A549 (cell line): ENCODE measurements around the gene CDT1. TPM values are rescaled to one million over a fixed set of nuclear protein-coding genes. Genes with fewer than 3 reads are reported as not detected.

Experiments
- ATAC-seq, 2 experiments: fragments of 200-7000 bp in 1 of 2; fragments of >200 bp in 1 of 2; cut with Nextera tagmentation in 1 of 2; cut with Tn5 transposase in 1 of 2; 3 replicates each; pipeline versions ENCODE4 v1.8.0 to v1.9.1; 2018 to 2020; ENCODE audit warnings: mild to moderate bottlenecking in 1 of 2, moderate library complexity in 1 of 2
- CTCF ChIA-PET: fragments of 300-600 bp; sonication (Branson Sonifier 250); formaldehyde crosslinking; extraction: SDS; loops from one replicate; lab custom pipeline; 2021; ENCODE audit warnings: antibody characterized with exemption, inconsistent platforms; lab: Yijun Ruan, JAX
- POLR2A ChIA-PET: fragments of 350-600 bp; formaldehyde crosslinking; extraction: SDS; loops from one replicate; lab custom pipeline; 2021; ENCODE audit warnings: antibody characterized with exemption, inconsistent platforms; lab: Yijun Ruan, JAX
- DNase-seq, 2 experiments: peaks; one replicate each; pipeline versions ENCODE4 v3.0.0 to v3.0.0-alpha.2; 2011 to 2016; ENCODE audit warnings: low read depth in 1 of 2, low spot score in 1 of 2
- FAIRE-seq: peaks from 2 replicates; lab custom pipeline; 2011; peaks lifted over from hg19 to GRCh38; lab: Jason Lieb, UNC
- H3K27ac ChIP-seq, 2 experiments: fragments of >200 bp; sonication (Bioruptor Twin); formaldehyde crosslinking; 3 replicates each; pipeline ENCODE4 v1.5.1; 2016 to 2017
- H3K4me1 ChIP-seq: fragments of >200 bp; sonication (Bioruptor Twin); formaldehyde crosslinking; 3 replicates; pipeline ENCODE4 v1.6.1; 2016
- H3K4me2 ChIP-seq: fragments of >200 bp; sonication (Bioruptor Twin); formaldehyde crosslinking; 3 replicates; pipeline ENCODE4 v1.6.1; 2016
- H3K4me3 ChIP-seq: fragments of >200 bp; sonication (Bioruptor Twin); formaldehyde crosslinking; 3 replicates; pipeline ENCODE4 v1.5.1; 2016
- H3K9me3 ChIP-seq: fragments of >200 bp; sonication (Bioruptor Twin); formaldehyde crosslinking; 3 replicates; pipeline ENCODE4 v1.6.1; 2016
- CBX2 ChIP-seq: fragments of 200-600 bp; sonication (generic); IDR thresholded peaks from 2 replicates; pipeline ENCODE4 v1.6.1; 2016; ENCODE audit warnings: low read depth, mild to moderate bottlenecking, borderline replicate concordance
- CBX8 ChIP-seq: fragments of 200-600 bp; sonication (generic); IDR thresholded peaks from 2 replicates; pipeline ENCODE4 v1.6.1; 2016
- CEBPB ChIP-seq, 2 experiments: fragments of >200 bp in 1 of 2; sonication (Bioruptor Twin) in 1 of 2; formaldehyde crosslinking in 1 of 2; IDR thresholded peaks; 2 replicates each; pipeline ENCODE4 v1.6.1; 2012 to 2016
- HMGXB4 ChIP-seq: fragments of 250-450 bp; sonication (Bioruptor Pico); IDR thresholded peaks from 2 replicates; pipeline ENCODE4 v1.5.0; 2021; ENCODE audit warnings: mild to moderate bottlenecking, moderate library complexity, borderline replicate concordance
- HOXA7 ChIP-seq: fragments of 250-450 bp; sonication (Bioruptor Pico); IDR thresholded peaks from 2 replicates; pipeline ENCODE4 v1.5.0; 2020; ENCODE audit warnings: mild to moderate bottlenecking, moderate library complexity
- HOXB13 ChIP-seq: fragments of 250-450 bp; sonication (Bioruptor Pico); IDR thresholded peaks from 2 replicates; pipeline ENCODE4 v1.5.0; 2020; ENCODE audit warnings: low read depth, mild to moderate bottlenecking, moderate library complexity
- MAFK ChIP-seq: fragments of 450-650 bp; IDR thresholded peaks from 2 replicates; pipeline ENCODE4 v1.6.1; 2014; ENCODE audit not compliant: partially characterized antibody
- NR3C1 ChIP-seq: fragments of >200 bp; sonication (Bioruptor Twin); formaldehyde crosslinking; IDR thresholded peaks from 3 replicates; pipeline ENCODE4 v1.6.1; 2017
- POLR2AphosphoS2 ChIP-seq: conservative IDR thresholded peaks from 2 replicates; pipeline ENCODE4 v1.6.1; 2012; ENCODE audit warnings: low read length, improper control_type of control experiment, inconsistent platforms
- TP53 ChIP-seq: fragments of 250-450 bp; sonication (Bioruptor Pico); IDR thresholded peaks from 2 replicates; pipeline ENCODE4 v1.5.0; 2021; ENCODE audit warnings: mild to moderate bottlenecking, moderate library complexity
- ZC3H11A ChIP-seq: fragments of 450-650 bp; IDR thresholded peaks from 2 replicates; pipeline ENCODE4 v1.6.1; 2014; ENCODE audit warnings: antibody characterized with exemption, mild to moderate bottlenecking
- WGBS: methylation state at CpG from one replicate; pipeline ENCODE4 v1.1.6; 2017; ENCODE audit errors: missing lambda C conversion rate; 5-methylcytosine and 5-hydroxymethylcytosine counted together
- polyA plus RNA-seq, 4 experiments: library from polyadenylated mRNA; depleted of rRNA in 3 of 4; stranded (reverse); fragments of >200 nt; fragmentation: RNase III in 1 of 4; extraction: RNeasy Plus Mini Kit Qiagen cat#74134 plus additional on column Dnase treatment in 1 of 4; gene quantifications; 2 replicates in 3 of 4; 3 replicates in 1 of 4; pipeline ENCODE4 v1.2.3, GENCODE V29; 2011 to 2017
- TF ChIP-seq, protein P1 (sequence below): fragments of >200 bp; sonication (Bioruptor Twin); formaldehyde crosslinking; IDR thresholded peaks from 3 replicates; pipeline ENCODE4 v1.5.1; 2016
- TF ChIP-seq, protein P2 (sequence below): fragments of 150-350 bp; IDR thresholded peaks from 2 replicates; pipeline ENCODE4 v1.6.1; 2014; ENCODE audit warnings: low read depth, mild to moderate bottlenecking, low read length

Gene CDT1
- polyA plus RNA-seq, 2 of the 4 experiments (the other 2 are of a cell fraction): 3.8 to 16.0 TPM

DNA sequence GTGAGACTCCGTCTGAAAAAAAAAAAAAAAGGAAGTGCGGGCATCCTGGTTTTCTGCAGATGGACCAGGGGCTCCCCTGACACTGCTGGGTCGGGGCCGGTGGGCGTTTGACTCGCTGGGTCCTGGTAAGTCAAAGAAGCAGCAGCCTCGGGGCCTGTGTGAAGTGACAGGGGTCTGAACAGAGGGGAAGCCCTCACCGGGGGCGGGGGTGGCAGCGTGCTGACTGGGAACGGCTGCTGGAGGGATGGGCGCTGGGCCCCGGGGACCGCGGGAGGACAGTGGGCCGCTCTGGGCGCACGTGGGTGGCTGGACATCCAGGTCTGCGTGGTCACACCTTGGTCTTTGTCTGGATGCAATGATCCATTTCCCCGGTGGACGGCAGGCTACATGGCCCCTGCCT, 45.0 kb downstream of the CDT1 start (continued):
- TF ChIP-seq HMGXB4 (CRISPR knock-in tag) (no peak), TP53 (no peak), CBX8 (no peak)
- TF ChIP-seq, protein P1, sequence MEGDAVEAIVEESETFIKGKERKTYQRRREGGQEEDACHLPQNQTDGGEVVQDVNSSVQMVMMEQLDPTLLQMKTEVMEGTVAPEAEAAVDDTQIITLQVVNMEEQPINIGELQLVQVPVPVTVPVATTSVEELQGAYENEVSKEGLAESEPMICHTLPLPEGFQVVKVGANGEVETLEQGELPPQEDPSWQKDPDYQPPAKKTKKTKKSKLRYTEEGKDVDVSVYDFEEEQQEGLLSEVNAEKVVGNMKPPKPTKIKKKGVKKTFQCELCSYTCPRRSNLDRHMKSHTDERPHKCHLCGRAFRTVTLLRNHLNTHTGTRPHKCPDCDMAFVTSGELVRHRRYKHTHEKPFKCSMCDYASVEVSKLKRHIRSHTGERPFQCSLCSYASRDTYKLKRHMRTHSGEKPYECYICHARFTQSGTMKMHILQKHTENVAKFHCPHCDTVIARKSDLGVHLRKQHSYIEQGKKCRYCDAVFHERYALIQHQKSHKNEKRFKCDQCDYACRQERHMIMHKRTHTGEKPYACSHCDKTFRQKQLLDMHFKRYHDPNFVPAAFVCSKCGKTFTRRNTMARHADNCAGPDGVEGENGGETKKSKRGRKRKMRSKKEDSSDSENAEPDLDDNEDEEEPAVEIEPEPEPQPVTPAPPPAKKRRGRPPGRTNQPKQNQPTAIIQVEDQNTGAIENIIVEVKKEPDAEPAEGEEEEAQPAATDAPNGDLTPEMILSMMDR: no peak

GRCh38 chr16:88850531-88851199, 47.1 kb downstream of the CDT1 start:
- no peak for ATAC-seq
- CTCF ChIA-PET: interaction anchor here (0.6 to 1.0 kb wide), 2 partner anchors 253 to 317 kb away, joined by 3 to 4 read pairs; no protein-coding TSS in a partner anchor
- Histone ChIP-seq H3K4me2 (no peak overlapping the region), H3K9me3 (no peaks in the 10 kb centered on the region), H3K4me1 (peaks cover 9% of the 10 kb centered on the region; the same call in 2 of the 3 replicates), H3K4me3 (no peak overlapping the region), H3K27ac (no peak overlapping the region)
- no peak for FAIRE-seq
- WGBS: 93% methylated on average over 32 of the region's 33 CpGs
- DNase-seq: no peak
- POLR2A ChIA-PET: interaction anchor here (1.5 kb wide), 1 partner anchor 39 kb away, joined by 3 read pairs; the partner anchor contains the start of gene APRT
- TF ChIP-seq NR3C1 (no peak), HOXB13 (no peak), CEBPB (IDR thresholded peaks at IDR 0.05) (no peak), MAFK (no peak), POLR2AphosphoS2 (no peak), TP53 (no peak)

- POLR2A ChIA-PET: interaction anchor here (1.5 kb wide), 1 partner anchor 40 kb away, joined by 3 read pairs; the partner anchor contains the start of gene APRT
- TF ChIP-seq, protein P1: no peak
- TF ChIP-seq CBX2 (no peak), CBX8 (no peak), CEBPB (IDR thresholded peaks at IDR 0.05) (no peak), HOXA7 (CRISPR knock-in tag) (no peak), ZC3H11A (no peak)
- TF ChIP-seq, protein P2, sequence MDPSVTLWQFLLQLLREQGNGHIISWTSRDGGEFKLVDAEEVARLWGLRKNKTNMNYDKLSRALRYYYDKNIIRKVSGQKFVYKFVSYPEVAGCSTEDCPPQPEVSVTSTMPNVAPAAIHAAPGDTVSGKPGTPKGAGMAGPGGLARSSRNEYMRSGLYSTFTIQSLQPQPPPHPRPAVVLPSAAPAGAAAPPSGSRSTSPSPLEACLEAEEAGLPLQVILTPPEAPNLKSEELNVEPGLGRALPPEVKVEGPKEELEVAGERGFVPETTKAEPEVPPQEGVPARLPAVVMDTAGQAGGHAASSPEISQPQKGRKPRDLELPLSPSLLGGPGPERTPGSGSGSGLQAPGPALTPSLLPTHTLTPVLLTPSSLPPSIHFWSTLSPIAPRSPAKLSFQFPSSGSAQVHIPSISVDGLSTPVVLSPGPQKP: no peak
- FAIRE-seq (no peak), DNase-seq (no peak), ATAC-seq (no peak)
- no peak overlapping the region for H3K4me2 ChIP-seq
- H3K27ac ChIP-seq: no peak overlapping the region
- no peaks in the 10 kb centered on the region for H3K9me3 ChIP-seq
- CTCF ChIA-PET: interaction anchor here (0.9 to 1.5 kb wide), 2 partner anchors 13 to 49 kb away, joined by 3 to 4 read pairs; no protein-coding TSS in a partner anchor
- 91% methylated on average over 17 of the region's 19 CpGs for WGBS
- peaks cover 14% of the 10 kb centered on the region; the same call in 2 of the 3 replicates for H3K4me1 ChIP-seq
- H3K4me3 ChIP-seq: no peak overlapping the region
These were observed 48.0 kb downstream of the CDT1 start for GRCh38 chr16:88851616-88852015.
